BJ (cell line): ENCODE results near the gene GPC6. TPM values are rescaled to one million over a fixed set of nuclear protein-coding genes. Genes with fewer than 3 reads are reported as not detected.

ENCODE experiments used
- CTCF ChIA-PET: fragments of 350-600 bp; formaldehyde crosslinking; extraction: SDS; loops from one replicate; lab custom pipeline; 2021; ENCODE audit warnings: antibody characterized with exemption, inconsistent platforms; lab: Yijun Ruan, JAX
- POLR2A ChIA-PET: fragments of 300-600 bp; sonication (Branson Sonifier 250); formaldehyde crosslinking; extraction: SDS; loops from one replicate; lab custom pipeline; 2021; ENCODE audit warnings: antibody characterized with exemption; lab: Charles Lee
- DNase-seq: peaks from one replicate; pipeline ENCODE4 v3.0.0-alpha.2; 2011; ENCODE audit warnings: low read depth
- H3K27me3 ChIP-seq: 2 replicates; pipeline ENCODE4 v1.6.0; 2011; ENCODE audit warnings: low read length; ENCODE audit not compliant: control insufficient read depth, insufficient read depth
- H3K36me3 ChIP-seq: 2 replicates; pipeline ENCODE4 v1.5.1; 2011; ENCODE audit warnings: low read length; ENCODE audit not compliant: control insufficient read depth, insufficient read depth
- H3K4me3 ChIP-seq: 2 replicates; pipeline ENCODE4 v1.5.1; 2011; ENCODE audit warnings: low read depth, mild to moderate bottlenecking, control low read depth, low read length
- CTCF ChIP-seq: IDR thresholded peaks from 2 replicates; pipeline ENCODE4 v1.5.1; 2011; ENCODE audit warnings: low read depth, mild to moderate bottlenecking, control low read depth, inconsistent platforms, low read length, moderate library complexity; ENCODE audit not compliant: insufficient read depth
- polyA plus RNA-seq: library from polyadenylated mRNA; depleted of rRNA; stranded (reverse); fragments of >200 nt; gene quantifications from 2 replicates; pipeline ENCODE4 v1.2.3, GENCODE V29; 2011

GPC6 gene
- polyA plus RNA-seq, 1 experiment: 23.0 TPM

GRCh38 chr13:93729383-93729782 is 502.8 kb downstream of the GPC6 start:
- no peak for DNase-seq
- no peak for TF ChIP-seq CTCF
- Histone ChIP-seq H3K4me3 (no peak overlapping the region), H3K27me3 (no peaks in the 10 kb centered on the region), H3K36me3 (no peaks in the 10 kb centered on the region)
- ChIA-PET POLR2A (no interaction called here), CTCF (no interaction called here)

DNA sequence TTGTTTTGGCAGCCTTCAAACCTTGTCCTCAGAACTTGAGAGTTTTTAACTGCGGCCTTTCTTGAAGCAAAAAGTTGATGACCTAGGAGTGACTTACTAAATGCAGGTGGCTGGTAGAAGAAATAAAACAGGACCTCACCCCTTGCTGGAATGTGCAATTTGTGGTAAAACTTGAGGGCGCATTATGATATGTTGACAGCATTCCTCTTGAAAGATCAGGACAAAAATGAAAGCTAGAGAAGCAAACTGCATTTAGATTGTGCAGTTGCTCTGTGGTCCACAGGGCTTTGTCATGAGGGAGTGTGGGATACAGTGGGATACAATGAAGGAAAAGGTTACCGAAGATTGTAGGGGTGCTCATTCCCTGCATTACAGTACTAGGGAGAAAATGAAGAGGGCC is 504.2 kb downstream of the GPC6 start:
- ChIA-PET CTCF (no interaction called here), POLR2A (no interaction called here)
- no peak for TF ChIP-seq CTCF
- Histone ChIP-seq H3K4me3 (no peak overlapping the region), H3K36me3 (no peaks in the 10 kb centered on the region), H3K27me3 (no peaks in the 10 kb centered on the region)
- no peak for DNase-seq

- TF ChIP-seq CTCF: no peak
- no peaks in the 10 kb centered on the region for H3K27me3 ChIP-seq
- DNase-seq: no peak
- ChIA-PET CTCF (no interaction called here), POLR2A (no interaction called here)
- no peak overlapping the region for H3K4me3 ChIP-seq
- H3K36me3 ChIP-seq: no peaks in the 10 kb centered on the region
Measured at GRCh38 chr13:93732186-93732585, 505.6 kb downstream of the GPC6 start.

DNA sequence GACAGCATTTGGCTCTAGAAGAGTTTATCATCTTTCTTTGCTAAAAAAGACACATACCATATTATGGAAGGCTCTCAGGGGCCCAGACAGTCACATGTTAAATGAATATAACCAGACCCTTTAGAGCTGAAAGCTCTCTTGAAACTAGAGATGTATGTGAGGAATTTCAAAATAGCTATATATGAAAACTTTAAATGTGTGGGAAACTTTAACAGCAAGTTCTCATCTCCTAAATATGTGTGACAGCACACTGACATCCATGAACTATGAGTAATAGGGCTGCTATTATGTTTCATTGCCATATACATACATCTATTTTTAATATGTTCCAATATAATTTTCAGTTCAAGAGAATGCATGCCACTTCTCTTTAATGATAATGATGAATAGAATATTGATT is 509.5 kb downstream of the GPC6 start:
- H3K27me3 ChIP-seq: no peaks in the 10 kb centered on the region
- no peaks in the 10 kb centered on the region for H3K36me3 ChIP-seq
- no peak for TF ChIP-seq CTCF
- no peak overlapping the region for H3K4me3 ChIP-seq
- POLR2A ChIA-PET: no interaction called here
- CTCF ChIA-PET: no interaction called here
- no peak for DNase-seq

GRCh38 chr13:93736909-93737308 is 510.3 kb downstream of the GPC6 start:
- TF ChIP-seq CTCF: no peak
- ChIA-PET POLR2A (no interaction called here), CTCF (no interaction called here)
- Histone ChIP-seq H3K36me3 (no peaks in the 10 kb centered on the region), H3K27me3 (no peaks in the 10 kb centered on the region), H3K4me3 (no peak overlapping the region)
- no peak for DNase-seq
